ENCODE data around the gene LIME1. TPM values are rescaled to one million over a fixed set of nuclear protein-coding genes. Genes with fewer than 3 reads are reported as not detected.

LIME1 gene
- total RNA-seq, 2 experiments from 2014 or later: 75.6 to 76.4 TPM

DNA sequence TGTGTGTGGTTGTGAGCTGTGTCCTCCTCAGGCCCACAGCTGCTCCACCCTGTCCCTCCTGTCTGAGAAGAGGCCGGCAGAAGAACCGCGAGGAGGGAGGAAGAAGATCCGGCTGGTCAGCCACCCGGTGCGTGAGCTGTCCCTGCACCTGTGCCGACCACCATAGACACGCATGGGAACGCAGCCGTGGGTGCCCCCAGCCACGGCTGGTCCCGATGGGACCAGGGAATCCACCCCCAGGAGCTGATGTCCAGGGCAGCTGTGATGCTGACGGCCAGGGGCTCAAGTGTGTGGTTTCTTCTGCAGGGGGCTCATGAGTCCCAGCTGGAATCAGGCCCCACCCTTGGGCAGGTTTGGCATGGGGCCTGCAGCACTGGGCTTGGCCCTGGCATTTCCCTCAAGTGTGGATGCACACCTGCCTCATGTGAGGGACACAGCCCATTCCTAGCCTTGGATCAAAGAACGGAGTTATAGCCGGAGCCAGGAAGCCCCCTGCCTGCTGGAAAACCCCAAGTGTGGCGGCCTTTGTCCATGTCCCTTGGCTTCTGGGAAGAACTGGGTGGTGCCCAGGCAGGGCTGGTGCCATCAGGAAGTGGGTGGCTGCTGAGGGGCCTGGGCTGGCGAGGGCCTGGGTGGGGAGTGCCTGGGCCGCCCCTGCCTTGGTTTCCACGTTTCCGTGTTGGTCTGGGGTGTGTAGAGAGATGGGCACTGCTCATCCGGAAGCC is 44.6 kb upstream of the LIME1 start:
- no peaks in the 10 kb centered on the region for H3K9me3 ChIP-seq (ENCODE audit: low read length)
- ChIA-PET CTCF (ENCODE audit: unreplicated experiment) (interaction anchor here (0.6 kb wide), 1 partner anchor 64 kb away, joined by 3 read pairs; no protein-coding TSS in a partner anchor), POLR2A (no interaction called here)
- no peaks in the 10 kb centered on the region for H4K20me1 ChIP-seq (ENCODE audit: insufficient read depth, low read length)
- H3K4me2 ChIP-seq (ENCODE audit: low read length): no peak overlapping the region
- H3K4me3 ChIP-seq (ENCODE audit: low read depth, low read length, poor library complexity, severe bottlenecking): no peak overlapping the region
- no peaks in the 10 kb centered on the region for H3K9me2 ChIP-seq (ENCODE audit: insufficient read depth, low read length)
- intact Hi-C loops (cut with micrococcal nuclease; ENCODE audit: unreplicated experiment): no loop called here
- H3K4me1 ChIP-seq (ENCODE audit: insufficient read depth, low read length, poor library complexity, severe bottlenecking): no peaks in the 10 kb centered on the region
- H3K27ac ChIP-seq (ENCODE audit: low read depth, low read length, poor library complexity, severe bottlenecking): no peak overlapping the region
- no TSS peak for BruUV-seq (replicated peaks)
- H3K36me3 ChIP-seq (ENCODE audit: insufficient read depth, low read length): peaks cover 26% of the 10 kb centered on the region
- no peak overlapping the region for H2AFZ ChIP-seq (ENCODE audit: low read length)
- DNase-seq (ENCODE audit: low spot score): no peak
- TF ChIP-seq EZH2phosphoT487 (IDR thresholded peaks at IDR 0.05; ENCODE audit: borderline replicate concordance, low read depth, low read length): no peak
- TF ChIP-seq, protein P1, sequence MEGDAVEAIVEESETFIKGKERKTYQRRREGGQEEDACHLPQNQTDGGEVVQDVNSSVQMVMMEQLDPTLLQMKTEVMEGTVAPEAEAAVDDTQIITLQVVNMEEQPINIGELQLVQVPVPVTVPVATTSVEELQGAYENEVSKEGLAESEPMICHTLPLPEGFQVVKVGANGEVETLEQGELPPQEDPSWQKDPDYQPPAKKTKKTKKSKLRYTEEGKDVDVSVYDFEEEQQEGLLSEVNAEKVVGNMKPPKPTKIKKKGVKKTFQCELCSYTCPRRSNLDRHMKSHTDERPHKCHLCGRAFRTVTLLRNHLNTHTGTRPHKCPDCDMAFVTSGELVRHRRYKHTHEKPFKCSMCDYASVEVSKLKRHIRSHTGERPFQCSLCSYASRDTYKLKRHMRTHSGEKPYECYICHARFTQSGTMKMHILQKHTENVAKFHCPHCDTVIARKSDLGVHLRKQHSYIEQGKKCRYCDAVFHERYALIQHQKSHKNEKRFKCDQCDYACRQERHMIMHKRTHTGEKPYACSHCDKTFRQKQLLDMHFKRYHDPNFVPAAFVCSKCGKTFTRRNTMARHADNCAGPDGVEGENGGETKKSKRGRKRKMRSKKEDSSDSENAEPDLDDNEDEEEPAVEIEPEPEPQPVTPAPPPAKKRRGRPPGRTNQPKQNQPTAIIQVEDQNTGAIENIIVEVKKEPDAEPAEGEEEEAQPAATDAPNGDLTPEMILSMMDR (conservative IDR thresholded peaks at IDR 0.05; ENCODE audit: low read length): no peak
- H3K79me2 ChIP-seq (ENCODE audit: insufficient read depth, low read depth, low read length): no peaks in the 10 kb centered on the region

DNA sequence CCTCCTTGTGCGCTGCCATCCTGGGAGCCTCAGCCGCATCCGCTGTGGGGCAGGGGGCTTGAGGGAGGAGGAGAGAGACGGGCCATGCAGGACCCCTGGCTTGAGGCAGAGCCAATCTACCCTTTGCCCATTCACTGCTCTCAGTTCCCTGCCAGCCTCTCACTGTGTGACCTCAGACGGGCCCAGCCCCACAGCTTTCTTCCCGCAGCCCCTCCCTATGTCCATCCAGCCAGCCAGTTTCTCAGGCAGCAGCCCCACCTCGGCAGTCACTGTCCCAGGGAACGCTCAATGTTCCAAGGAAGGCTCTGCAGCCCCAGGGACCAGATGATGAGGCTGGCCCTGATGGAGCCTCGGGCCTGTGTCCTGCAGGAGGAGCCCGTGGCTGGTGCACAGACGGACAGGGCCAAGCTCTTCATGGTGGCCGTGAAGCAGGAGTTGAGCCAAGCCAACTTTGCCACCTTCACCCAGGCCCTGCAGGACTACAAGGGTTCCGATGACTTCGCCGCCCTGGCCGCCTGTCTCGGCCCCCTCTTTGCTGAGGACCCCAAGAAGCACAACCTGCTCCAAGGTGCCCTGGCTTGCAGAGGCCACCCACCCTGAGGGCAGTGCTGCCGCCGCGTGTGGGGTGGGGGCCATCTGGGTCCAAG is 43.9 kb upstream of the LIME1 start:
- intact Hi-C loops (cut with micrococcal nuclease; ENCODE audit: unreplicated experiment): no loop called here
- H3K36me3 ChIP-seq (ENCODE audit: insufficient read depth, low read length): peaks cover 26% of the 10 kb centered on the region
- H3K4me3 ChIP-seq (ENCODE audit: low read depth, low read length, poor library complexity, severe bottlenecking): no peak overlapping the region
- no peaks in the 10 kb centered on the region for H3K9me3 ChIP-seq (ENCODE audit: low read length)
- H4K20me1 ChIP-seq (ENCODE audit: insufficient read depth, low read length): no peaks in the 10 kb centered on the region
- H3K4me2 ChIP-seq (ENCODE audit: low read length): no peak overlapping the region
- CTCF ChIA-PET (ENCODE audit: unreplicated experiment): no interaction called here
- no peak overlapping the region for H2AFZ ChIP-seq (ENCODE audit: low read length)
- H3K27ac ChIP-seq (ENCODE audit: low read depth, low read length, poor library complexity, severe bottlenecking): no peak overlapping the region
- BruUV-seq (replicated peaks): no TSS peak
- no peaks in the 10 kb centered on the region for H3K79me2 ChIP-seq (ENCODE audit: insufficient read depth, low read depth, low read length)
- H3K9me2 ChIP-seq (ENCODE audit: insufficient read depth, low read length): no peaks in the 10 kb centered on the region
- POLR2A ChIA-PET: no interaction called here
- no peak for DNase-seq (ENCODE audit: low spot score)
- no peaks in the 10 kb centered on the region for H3K4me1 ChIP-seq (ENCODE audit: insufficient read depth, low read length, poor library complexity, severe bottlenecking)
- TF ChIP-seq, protein P1 (conservative IDR thresholded peaks at IDR 0.05; ENCODE audit: low read length): no peak
- no peak for TF ChIP-seq EZH2phosphoT487 (IDR thresholded peaks at IDR 0.05; ENCODE audit: borderline replicate concordance, low read depth, low read length)

Data from OCI-LY7 (cell line).